Right atrium auricular region (tissue), 2 donors: Measurements from ENCODE around the gene UCKL1. TPM values are rescaled to one million over a fixed set of nuclear protein-coding genes. Genes with fewer than 3 reads are reported as not detected.

ENCODE experiments used
- DNase-seq: peaks from one replicate; pipeline ENCODE4 v3.0.0-alpha.2; 2019; ENCODE audit warnings: low spot score
- H3K27ac ChIP-seq, 2 donors: fragments of 200-600 bp; sonication (generic); 1 replicate in 1 of 2; 2 replicates in 1 of 2; pipeline ENCODE4 v1.5.1; 2016 to 2019
- H3K27me3 ChIP-seq, 2 donors: fragments of 200-600 bp; sonication (generic); one replicate each; pipeline versions ENCODE4 v1.5.1 to v1.6.0; 2017 to 2019
- H3K36me3 ChIP-seq: fragments of 200-600 bp; sonication (generic); one replicate; pipeline ENCODE4 v1.5.1; 2016
- H3K4me1 ChIP-seq, 2 donors: fragments of 200-600 bp; sonication (generic); one replicate each; pipeline versions ENCODE4 v1.5.1 to v1.6.0; 2017 to 2019
- H3K4me3 ChIP-seq, 2 donors: fragments of 200-600 bp; sonication (generic); 1 replicate in 1 of 2; 2 replicates in 1 of 2; pipeline ENCODE4 v1.5.1; 2017 to 2019; ENCODE audit warnings: mild to moderate bottlenecking in 1 of 2, moderate library complexity in 1 of 2
- H3K9me3 ChIP-seq, 2 donors: fragments of 200-600 bp; sonication (generic); one replicate each; pipeline ENCODE4 v1.5.1; 2019
- total RNA-seq, 2 donors: library from RNA; depleted of rRNA; stranded (reverse); fragments of >200 nt; gene quantifications; one replicate each; pipeline ENCODE4 v1.1.0, GENCODE V29; 2016
- TF ChIP-seq, protein P1 (sequence below), 2 donors: fragments of 200-600 bp; sonication (generic); IDR thresholded peaks; one replicate each; pipeline ENCODE4 v1.5.1; 2019; ENCODE audit warnings: antibody characterized with exemption in 2 of 2

UCKL1 gene
- total RNA-seq, 2 donors from 2014 or later = 25.9 to 27.6 TPM

- no peak overlapping the region for H3K27ac ChIP-seq
- H3K4me3 ChIP-seq = no peak overlapping the region
- TF ChIP-seq, protein P1, sequence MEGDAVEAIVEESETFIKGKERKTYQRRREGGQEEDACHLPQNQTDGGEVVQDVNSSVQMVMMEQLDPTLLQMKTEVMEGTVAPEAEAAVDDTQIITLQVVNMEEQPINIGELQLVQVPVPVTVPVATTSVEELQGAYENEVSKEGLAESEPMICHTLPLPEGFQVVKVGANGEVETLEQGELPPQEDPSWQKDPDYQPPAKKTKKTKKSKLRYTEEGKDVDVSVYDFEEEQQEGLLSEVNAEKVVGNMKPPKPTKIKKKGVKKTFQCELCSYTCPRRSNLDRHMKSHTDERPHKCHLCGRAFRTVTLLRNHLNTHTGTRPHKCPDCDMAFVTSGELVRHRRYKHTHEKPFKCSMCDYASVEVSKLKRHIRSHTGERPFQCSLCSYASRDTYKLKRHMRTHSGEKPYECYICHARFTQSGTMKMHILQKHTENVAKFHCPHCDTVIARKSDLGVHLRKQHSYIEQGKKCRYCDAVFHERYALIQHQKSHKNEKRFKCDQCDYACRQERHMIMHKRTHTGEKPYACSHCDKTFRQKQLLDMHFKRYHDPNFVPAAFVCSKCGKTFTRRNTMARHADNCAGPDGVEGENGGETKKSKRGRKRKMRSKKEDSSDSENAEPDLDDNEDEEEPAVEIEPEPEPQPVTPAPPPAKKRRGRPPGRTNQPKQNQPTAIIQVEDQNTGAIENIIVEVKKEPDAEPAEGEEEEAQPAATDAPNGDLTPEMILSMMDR (IDR thresholded peaks at IDR 0.05) = no peak
- no peak for DNase-seq
- H3K9me3 ChIP-seq = no peaks in the 10 kb centered on the region
- no peaks in the 10 kb centered on the region for H3K36me3 ChIP-seq
- H3K27me3 ChIP-seq = no peaks in the 10 kb centered on the region
- peaks cover 0 to 56% of the 10 kb centered on the region in 2 donors for H3K4me1 ChIP-seq
These were observed 52.2 kb downstream of the UCKL1 start for GRCh38 chr20:63903796-63904561.

- Histone ChIP-seq H3K36me3 (no peaks in the 10 kb centered on the region), H3K4me3 (no peak overlapping the region), H3K27me3 (no peaks in the 10 kb centered on the region), H3K4me1 (peaks cover 0 to 66% of the 10 kb centered on the region in 2 donors), H3K27ac (peak overlapping the region in 1 of 2 donors; percentile 76), H3K9me3 (no peaks in the 10 kb centered on the region)
- no peak for DNase-seq
- TF ChIP-seq, protein P1 (IDR thresholded peaks at IDR 0.05) = no peak
These were observed 55.8 kb downstream of the UCKL1 start for GRCh38 chr20:63900413-63900812.

DNA sequence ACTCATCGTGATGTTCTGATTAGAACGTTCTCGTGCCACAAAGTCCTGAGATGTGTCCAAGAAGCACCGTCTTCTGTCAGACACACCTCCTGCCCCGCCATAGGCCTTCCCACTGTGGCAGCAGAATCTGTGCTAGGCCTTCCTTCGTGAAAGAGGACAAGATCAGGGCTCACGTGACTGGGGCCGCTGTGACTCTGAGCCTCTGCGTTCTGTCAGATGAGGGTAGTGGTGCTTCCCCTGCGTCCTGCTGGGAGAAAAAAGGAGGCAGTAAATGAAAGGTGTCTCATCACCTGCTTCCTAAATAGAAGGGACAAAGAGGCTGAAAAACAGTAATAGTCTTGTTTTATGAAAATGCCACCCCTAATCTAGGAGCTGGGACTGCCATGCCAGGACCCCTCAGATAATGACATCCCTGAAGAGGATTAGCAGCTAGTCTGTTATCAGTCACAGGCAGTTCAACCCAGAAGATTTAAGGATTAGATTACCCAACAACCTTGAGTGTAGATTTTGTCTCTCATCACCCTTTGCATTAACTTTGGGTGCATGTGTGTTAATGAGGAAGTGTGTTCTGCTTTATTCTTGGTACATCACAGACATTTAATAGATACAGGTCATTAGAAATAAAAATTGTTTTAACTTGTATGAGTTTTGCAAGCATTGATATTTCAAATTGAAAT, 57.2 kb downstream of the UCKL1 start:
- Histone ChIP-seq H3K36me3 (no peaks in the 10 kb centered on the region), H3K27ac (peak overlapping the region; percentile 43 to 76), H3K9me3 (no peaks in the 10 kb centered on the region), H3K4me1 (peaks cover 0 to 63% of the 10 kb centered on the region in 2 donors), H3K4me3 (no peak overlapping the region), H3K27me3 (no peaks in the 10 kb centered on the region)
- TF ChIP-seq, protein P1 (IDR thresholded peaks at IDR 0.05) = no peak
- peak; percentile 61 for DNase-seq

DNA sequence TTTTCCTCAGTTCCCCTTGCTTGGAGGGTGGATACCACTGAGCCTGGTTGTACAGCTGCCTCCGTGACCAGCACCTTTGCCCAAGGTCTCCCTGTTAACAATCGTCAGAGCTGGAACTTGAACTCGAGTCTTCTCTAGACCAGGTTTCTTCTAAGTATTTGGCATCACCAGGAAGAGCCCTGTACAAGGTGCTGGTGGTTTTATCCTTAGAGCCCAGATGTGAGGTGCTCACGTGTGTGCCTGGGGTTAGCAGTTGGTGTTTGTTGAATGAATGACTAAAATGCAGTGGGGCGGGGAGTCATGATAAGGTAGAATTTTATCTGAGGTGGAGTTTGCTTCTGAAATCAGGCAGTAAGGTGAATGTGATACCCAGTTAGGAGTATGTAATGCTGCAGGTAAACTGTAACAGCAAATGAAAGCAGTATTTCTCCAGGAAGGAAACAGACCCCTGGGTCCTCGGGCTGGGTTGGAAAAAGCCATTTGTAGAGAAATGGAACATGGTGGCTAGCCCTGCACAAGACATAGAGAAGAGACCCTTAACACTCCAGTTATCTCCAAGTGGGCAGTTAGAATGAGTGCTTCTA, 58.1 kb downstream of the UCKL1 start:
- Histone ChIP-seq H3K4me1 (peaks cover 0 to 60% of the 10 kb centered on the region in 2 donors), H3K4me3 (no peak overlapping the region), H3K36me3 (no peaks in the 10 kb centered on the region), H3K27ac (peak overlapping the region in 1 of 2 donors; percentile 76), H3K27me3 (no peaks in the 10 kb centered on the region), H3K9me3 (no peaks in the 10 kb centered on the region)
- DNase-seq = no peak
- TF ChIP-seq, protein P1 (IDR thresholded peaks at IDR 0.05) = no peak

DNA sequence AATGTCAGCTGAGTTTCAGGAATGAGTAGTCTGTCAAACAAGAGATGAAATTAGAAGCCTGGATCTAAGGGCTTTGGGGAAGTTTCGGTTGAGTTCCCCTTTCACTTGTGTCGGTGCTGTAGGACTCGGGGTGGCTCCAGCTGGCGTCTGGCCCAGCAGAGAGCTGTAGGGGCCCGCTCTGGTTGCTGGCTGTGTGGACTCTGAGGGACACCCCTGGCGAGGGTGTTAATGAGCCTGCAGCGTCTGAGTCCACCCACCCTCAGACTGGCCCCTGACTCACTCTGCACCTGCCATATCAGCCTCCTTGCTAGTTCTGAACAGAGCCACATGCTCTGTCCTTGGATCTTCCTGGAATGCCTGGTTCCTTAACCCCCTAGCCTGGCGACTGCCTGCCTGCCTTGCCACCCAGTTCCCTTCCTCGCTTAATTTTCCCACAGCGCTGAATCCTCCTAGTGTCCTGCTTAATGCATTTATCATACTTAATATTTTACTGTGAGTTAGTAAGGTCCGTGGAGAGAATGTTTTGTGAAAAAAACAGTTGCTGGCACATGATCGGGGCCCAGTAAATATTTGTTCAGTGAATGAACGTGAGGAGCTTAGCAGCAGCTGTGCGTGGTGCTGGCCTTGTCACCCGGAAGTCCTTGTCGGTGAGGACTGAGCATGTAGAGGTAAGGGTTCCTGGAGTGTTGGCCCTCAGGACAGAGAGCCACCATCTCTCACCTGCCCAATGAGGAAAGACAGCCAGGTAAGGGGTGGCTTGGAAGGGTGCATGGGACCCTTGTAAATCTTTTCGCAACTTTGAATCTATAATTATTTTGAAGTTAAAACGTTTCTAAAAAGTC, 59.7 kb downstream of the UCKL1 start:
- peaks cover under 1% of the 10 kb centered on the region for H3K36me3 ChIP-seq
- H3K4me1 ChIP-seq = peaks cover 0 to 53% of the 10 kb centered on the region in 2 donors
- no peaks in the 10 kb centered on the region for H3K9me3 ChIP-seq
- peak; percentile 66 for DNase-seq
- TF ChIP-seq, protein P1 (IDR thresholded peaks at IDR 0.05) = no peak
- no peaks in the 10 kb centered on the region for H3K27me3 ChIP-seq
- H3K27ac ChIP-seq = peak overlapping the region; percentile 76 to 77
- peak overlapping the region; percentile 64 to 70 for H3K4me3 ChIP-seq
